Ascending aorta (tissue), 2 donors: ENCODE data around the gene PIK3C3. TPM values are rescaled to one million over a fixed set of nuclear protein-coding genes. Genes with fewer than 3 reads are reported as not detected.

Experiments used
- DNase-seq, 2 donors: peaks; one replicate each; pipeline ENCODE4 v3.0.0-alpha.2; 2019; ENCODE audit warnings: low spot score in 2 of 2
- H3K27ac ChIP-seq, 2 donors: fragments of 200-600 bp; sonication (generic); one replicate each; pipeline ENCODE4 v1.5.1; 2016 to 2017; ENCODE audit warnings: mild to moderate bottlenecking in 1 of 2
- H3K27me3 ChIP-seq: fragments of 200-600 bp; sonication (generic); one replicate; pipeline ENCODE4 v1.5.1; 2017
- H3K36me3 ChIP-seq, 2 donors: fragments of 200-600 bp; sonication (generic); one replicate each; pipeline ENCODE4 v1.5.1; 2016
- H3K4me1 ChIP-seq, 2 donors: fragments of 200-600 bp; sonication (generic); one replicate each; pipeline ENCODE4 v1.5.1; 2016 to 2017; ENCODE audit warnings: mild to moderate bottlenecking in 1 of 2
- H3K4me3 ChIP-seq, 2 donors: fragments of 200-600 bp; sonication (generic); one replicate each; pipeline ENCODE4 v1.5.1; 2016 to 2017; ENCODE audit warnings: mild to moderate bottlenecking in 1 of 2
- H3K9me3 ChIP-seq, 2 donors: fragments of 200-600 bp; sonication (generic); one replicate each; pipeline ENCODE4 v1.5.1; 2016
- CTCF ChIP-seq, 3 experiments: fragments of 200-600 bp in 2 of 3; fragments of 450-650 bp in 1 of 3; sonication (generic) in 2 of 3; IDR thresholded peaks; one replicate each; pipeline ENCODE4 v1.5.1; 2016 to 2019; ENCODE audit warnings: antibody characterized with exemption in 3 of 3, mild to moderate bottlenecking in 1 of 3, moderate library complexity in 1 of 3
- intact Hi-C: fragments of 100-400 bp; cut with DNase I; formaldehyde crosslinking; loops from one replicate; pipeline ENCODE4 v1.15.1; 2023
- total RNA-seq: library from RNA; depleted of rRNA; stranded (reverse); fragments of >200 nt; gene quantifications from one replicate; pipeline ENCODE4 v1.1.0, GENCODE V29; 2016

The PIK3C3 gene
- total RNA-seq, 1 donor from 2014 or later, result 24.1 TPM

- Histone ChIP-seq H3K27ac (no peak overlapping the region), H3K36me3 (no peaks in the 10 kb centered on the region), H3K9me3 (no peaks in the 10 kb centered on the region), H3K4me1 (no peaks in the 10 kb centered on the region), H3K27me3 (no peaks in the 10 kb centered on the region), H3K4me3 (no peak overlapping the region)
- no peak for DNase-seq
- no peak for TF ChIP-seq CTCF (IDR thresholded peaks at IDR 0.05)
- intact Hi-C loops, result no loop called here
Measured at GRCh38 chr18:41922176-41922575, 32.9 kb upstream of the PIK3C3 start.

- H3K27ac ChIP-seq, result no peak overlapping the region
- intact Hi-C loops, result no loop called here
- no peak for TF ChIP-seq CTCF (IDR thresholded peaks at IDR 0.05)
- no peaks in the 10 kb centered on the region for H3K4me1 ChIP-seq
- no peaks in the 10 kb centered on the region for H3K9me3 ChIP-seq
- no peaks in the 10 kb centered on the region for H3K36me3 ChIP-seq
- H3K27me3 ChIP-seq, result no peaks in the 10 kb centered on the region
- no peak for DNase-seq
- H3K4me3 ChIP-seq, result no peak overlapping the region
Measured at GRCh38 chr18:41922841-41923240, 32.2 kb upstream of the PIK3C3 start.

GRCh38 chr18:41923446-41923845, 31.6 kb upstream of the PIK3C3 start:
- Histone ChIP-seq H3K4me1 (no peaks in the 10 kb centered on the region), H3K27ac (no peak overlapping the region), H3K4me3 (no peak overlapping the region), H3K36me3 (no peaks in the 10 kb centered on the region), H3K27me3 (no peaks in the 10 kb centered on the region), H3K9me3 (no peaks in the 10 kb centered on the region)
- no peak for DNase-seq
- intact Hi-C loops, result no loop called here
- no peak for TF ChIP-seq CTCF (IDR thresholded peaks at IDR 0.05)

GRCh38 chr18:41928581-41928980, 26.5 kb upstream of the PIK3C3 start:
- Histone ChIP-seq H3K9me3 (no peaks in the 10 kb centered on the region), H3K36me3 (no peaks in the 10 kb centered on the region), H3K4me1 (no peaks in the 10 kb centered on the region), H3K4me3 (no peak overlapping the region), H3K27ac (no peak overlapping the region), H3K27me3 (no peaks in the 10 kb centered on the region)
- TF ChIP-seq CTCF (IDR thresholded peaks at IDR 0.05), result no peak
- intact Hi-C loops, result no loop called here
- no peak for DNase-seq

- no peak for TF ChIP-seq CTCF (IDR thresholded peaks at IDR 0.05)
- Histone ChIP-seq H3K4me1 (no peaks in the 10 kb centered on the region), H3K27me3 (no peaks in the 10 kb centered on the region), H3K36me3 (no peaks in the 10 kb centered on the region), H3K4me3 (no peak overlapping the region), H3K27ac (no peak overlapping the region), H3K9me3 (no peaks in the 10 kb centered on the region)
- DNase-seq, result no peak
- intact Hi-C loops, result no loop called here
Measured at GRCh38 chr18:41932899-41933298, 22.1 kb upstream of the PIK3C3 start.

GRCh38 chr18:41933778-41934177, 21.3 kb upstream of the PIK3C3 start:
- Histone ChIP-seq H3K36me3 (no peaks in the 10 kb centered on the region), H3K27ac (no peak overlapping the region), H3K27me3 (no peaks in the 10 kb centered on the region), H3K9me3 (no peaks in the 10 kb centered on the region), H3K4me1 (no peaks in the 10 kb centered on the region), H3K4me3 (no peak overlapping the region)
- intact Hi-C loops, result no loop called here
- no peak for TF ChIP-seq CTCF (IDR thresholded peaks at IDR 0.05)
- DNase-seq, result no peak
